Astrocyte of the cerebellum (primary cell): Measurements from ENCODE around the gene ZNF593OS.

Experiments
- DNase-seq: peaks from one replicate; pipeline ENCODE4 v3.0.0-alpha.2; 2011; ENCODE audit warnings: low read depth
- H3K4me3 ChIP-seq: 2 replicates; pipeline ENCODE4 v1.5.1; 2011; ENCODE audit warnings: mild to moderate bottlenecking, low read depth, low read length, moderate library complexity
- CTCF ChIP-seq: IDR thresholded peaks from 2 replicates; pipeline ENCODE4 v1.5.1; 2012; ENCODE audit warnings: low read length, low read depth, moderate library complexity, mild to moderate bottlenecking; ENCODE audit errors: missing control alignments
- in situ Hi-C: cut with HindIII; loops from 2 replicates; pipeline ENCODE4 v1.10.0; 2017; ENCODE audit warnings: low sequenced_read_pairs

Gene ZNF593OS

DNA sequence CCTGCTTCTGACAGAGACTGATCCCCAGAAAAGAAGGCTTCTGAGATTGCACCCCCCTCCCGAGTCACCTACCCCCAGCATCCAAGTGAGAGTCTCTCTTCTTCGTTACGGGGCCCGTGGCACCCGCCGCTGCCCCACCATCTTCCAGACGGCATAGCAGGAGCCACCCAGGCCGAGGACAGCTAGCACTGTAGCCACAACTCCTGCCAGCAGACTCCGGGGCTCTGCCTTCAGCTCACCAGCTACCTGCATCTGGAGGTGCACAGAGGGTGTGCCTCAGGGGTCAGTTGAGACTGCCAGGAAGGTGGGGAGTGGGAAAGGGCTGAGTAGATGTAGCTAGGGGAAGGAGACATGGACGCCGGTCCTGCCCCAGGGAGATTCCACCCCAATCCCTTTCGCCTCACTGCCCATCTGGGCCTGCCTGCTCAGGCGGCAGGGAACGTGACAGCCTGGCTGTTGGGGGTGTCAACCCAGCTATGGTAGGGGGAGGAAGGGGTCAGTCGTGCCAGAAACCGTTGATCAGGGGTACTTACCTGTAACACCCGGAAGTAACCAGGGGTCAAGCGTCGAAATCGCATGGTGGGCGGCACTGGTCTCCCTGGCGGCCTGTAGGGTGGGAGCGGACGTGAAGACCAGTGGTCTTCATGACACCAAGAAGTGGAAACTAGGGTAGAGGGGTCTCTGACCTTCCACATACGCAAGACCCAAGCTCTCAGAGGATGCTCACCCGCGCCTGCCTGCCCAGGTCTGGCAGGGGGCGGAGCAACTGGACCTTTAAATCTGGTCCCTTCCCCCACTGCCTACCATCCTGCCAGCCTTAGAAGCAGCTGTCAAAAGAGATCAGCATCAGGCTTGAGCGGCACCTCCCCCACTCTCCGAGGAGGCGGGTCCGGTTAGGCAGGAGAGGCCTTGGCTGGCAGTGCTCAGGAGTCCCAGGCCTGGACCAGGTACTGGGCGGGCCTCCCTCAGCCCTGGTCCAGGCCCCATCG, at the start of gene ZNF593OS:
TSS of gene ZNF593OS (minus strand) at position 749 of the 989 bp plus-strand sequence. CDS start at position 578, 171 bp downstream.
- peak within 1 kb of the TSS; percentile 91 for H3K4me3 ChIP-seq
- in situ Hi-C loops = no loop called here
- no peak for TF ChIP-seq CTCF
- no peak for DNase-seq

DNA sequence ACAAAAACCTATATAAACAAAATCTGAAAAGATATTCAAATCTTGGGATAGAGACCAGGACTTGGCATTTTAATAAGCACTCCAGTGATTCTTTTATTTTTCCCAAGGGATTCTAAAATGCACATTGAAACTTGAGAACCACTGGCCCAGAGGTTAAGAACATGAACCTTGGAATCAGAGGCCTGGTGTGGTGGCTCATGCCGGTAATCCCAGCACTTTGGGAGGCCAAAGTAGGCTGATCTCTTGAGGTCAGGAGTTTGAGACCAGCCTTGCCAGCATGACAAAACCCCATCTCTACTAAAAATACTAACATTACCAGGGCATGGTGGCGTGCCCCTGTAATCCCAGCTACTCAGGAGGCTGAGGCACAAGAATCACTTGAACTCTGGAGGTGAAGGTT, 49.5 kb upstream of the ZNF593OS start:
- in situ Hi-C loops = no loop called here
- DNase-seq = no peak
- H3K4me3 ChIP-seq = no peak overlapping the region
- TF ChIP-seq CTCF = no peak

- no peak overlapping the region for H3K4me3 ChIP-seq
- in situ Hi-C loops = no loop called here
- no peak for TF ChIP-seq CTCF
- DNase-seq = no peak
Observed at GRCh38 chr1:26220199-26220912, 48.7 kb upstream of the ZNF593OS start.

DNA sequence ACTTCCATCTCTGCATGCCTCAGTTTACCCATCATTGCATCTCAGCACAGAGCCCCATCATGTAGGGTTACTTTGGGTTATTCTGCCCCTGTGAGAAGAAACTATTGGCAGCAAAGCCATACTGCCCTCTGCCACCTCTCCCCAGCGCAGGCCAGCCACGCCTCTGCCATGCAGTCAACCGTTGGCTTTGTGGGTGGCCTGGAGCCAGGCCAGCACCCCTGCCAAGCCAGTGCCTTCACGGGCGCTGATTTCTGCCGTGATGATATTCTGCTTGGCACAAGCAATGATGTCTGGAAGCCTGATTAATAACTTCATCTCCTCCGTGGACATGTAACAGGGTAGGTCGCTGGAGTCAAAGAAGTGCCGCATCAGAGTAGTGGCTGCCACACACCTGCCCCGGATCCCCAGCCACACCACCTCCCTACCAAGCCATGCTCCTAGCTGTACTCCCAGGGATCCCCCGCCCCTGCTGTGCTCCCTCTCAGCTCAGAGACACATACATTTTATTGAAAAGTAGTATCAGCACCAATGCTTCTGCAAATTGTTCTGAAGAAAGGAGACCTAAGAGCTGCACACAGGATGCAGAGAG, 47.4 kb upstream of the ZNF593OS start:
- DNase-seq = no peak
- no peak overlapping the region for H3K4me3 ChIP-seq
- in situ Hi-C loops = no loop called here
- TF ChIP-seq CTCF = no peak

- no peak overlapping the region for H3K4me3 ChIP-seq
- DNase-seq = no peak
- no peak for TF ChIP-seq CTCF
- in situ Hi-C loops = no loop called here
Observed at GRCh38 chr1:26215246-26215645, 43.6 kb upstream of the ZNF593OS start.

DNA sequence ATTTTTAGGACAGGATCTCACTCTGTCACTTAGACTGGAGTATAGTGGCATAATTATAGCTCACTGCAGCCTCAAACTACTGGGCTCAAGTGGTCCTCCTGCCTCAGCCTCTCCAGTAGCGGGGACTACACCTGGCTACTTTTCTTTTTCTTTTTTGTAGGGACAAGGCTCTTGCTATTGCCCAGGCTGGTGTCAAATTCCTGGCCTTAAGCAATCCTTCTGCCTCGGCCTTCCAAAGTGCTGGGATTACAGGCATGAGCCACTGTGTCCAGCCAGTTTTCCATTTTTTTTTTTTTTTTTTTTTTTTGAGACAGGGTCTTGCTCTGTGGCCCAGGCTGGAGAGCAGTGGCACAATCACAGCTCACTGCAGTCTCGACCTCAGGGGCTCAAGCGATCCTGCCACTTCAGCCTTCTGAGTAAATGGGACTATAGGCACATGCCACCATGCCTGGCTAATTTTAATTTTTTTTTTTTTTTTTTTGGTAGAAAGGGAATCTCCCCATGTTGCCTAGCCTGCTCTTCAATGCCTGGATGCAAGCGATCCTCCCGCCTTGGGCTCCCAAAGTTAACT, 41.8 kb upstream of the ZNF593OS start:
- DNase-seq = no peak
- no peak for TF ChIP-seq CTCF
- in situ Hi-C loops = no loop called here
- H3K4me3 ChIP-seq = no peak overlapping the region
